GM18867 (cell line): ENCODE results near the gene COX6B2.
A peak's percentile ranks its signal among the peaks of the same experiment; 100 is the strongest.
"Not testable (repeated sequence)": the region's sequence is repeated elsewhere in the genome, so short reads cannot be mapped to it uniquely, and the experiment has no call there.

ENCODE experiments used
- ATAC-seq: cut with Tn5 transposase; IDR thresholded peaks from one replicate; pipeline ENCODE4 v1.9.1; 2021; ENCODE audit warnings: mild to moderate bottlenecking, moderate library complexity; ENCODE audit not compliant: unreplicated experiment

The COX6B2 gene

GRCh38 chr19:55345101-55345817 lies 9.3 kb downstream of the COX6B2 start:
- ATAC-seq, result no peak

- ATAC-seq, result no peak
Measured at GRCh38 chr19:55344444-55344843, 10.1 kb downstream of the COX6B2 start.

- ATAC-seq, result no peak
Measured at GRCh38 chr19:55341595-55342531, 12.7 kb downstream of the COX6B2 start.

- ATAC-seq, result no peak
Measured at GRCh38 chr19:55341171-55341588, 13.3 kb downstream of the COX6B2 start.

- ATAC-seq, result no peak
Measured at GRCh38 chr19:55340784-55341147, 13.8 kb downstream of the COX6B2 start.

GRCh38 chr19:55339889-55340783 lies 14.4 kb downstream of the COX6B2 start:
- no peak for ATAC-seq

- peak; percentile 80 for ATAC-seq
Measured at GRCh38 chr19:55339105-55339888, 15.2 kb downstream of the COX6B2 start, which contains the start of gene KMT5C. Gene KMT5C, plus strand, starts transcription at chr19:55339876. Its CDS starts 2,061 bp downstream, at chr19:55341937.

GRCh38 chr19:55336101-55336500 lies 18.4 kb downstream of the COX6B2 start:
- no peak for ATAC-seq

- ATAC-seq, result no peak
Measured at GRCh38 chr19:55333870-55334269, 20.6 kb downstream of the COX6B2 start.

GRCh38 chr19:55329791-55330190 lies 24.7 kb downstream of the COX6B2 start:
- not testable (repeated sequence) for ATAC-seq

- ATAC-seq, result not testable (repeated sequence)
Measured at GRCh38 chr19:55328774-55329318, 25.7 kb downstream of the COX6B2 start.

GRCh38 chr19:55325172-55325571 lies 29.3 kb downstream of the COX6B2 start, which contains the start of gene TMEM150B:
Gene TMEM150B, minus strand, starts transcription at chr19:55325341. Its CDS starts 4,305 bp downstream, at chr19:55321036.
- no peak for ATAC-seq

- ATAC-seq, result no peak
Measured at GRCh38 chr19:55324662-55325061, 29.9 kb downstream of the COX6B2 start.

GRCh38 chr19:55322204-55322885 lies 32.2 kb downstream of the COX6B2 start:
- no peak for ATAC-seq

- no peak for ATAC-seq
Measured at GRCh38 chr19:55321466-55322137, 32.9 kb downstream of the COX6B2 start.

GRCh38 chr19:55320844-55321419 lies 33.6 kb downstream of the COX6B2 start:
- ATAC-seq, result no peak

- ATAC-seq, result no peak
Measured at GRCh38 chr19:55319785-55320184, 34.7 kb downstream of the COX6B2 start.

- no peak for ATAC-seq
Measured at GRCh38 chr19:55316646-55317045, 37.9 kb downstream of the COX6B2 start.
